H1 (cell line): Measurements from ENCODE around the gene SCN7A. TPM values are rescaled to one million over a fixed set of nuclear protein-coding genes. Genes with fewer than 3 reads are reported as not detected.

ENCODE experiments used
- JUND ChIP-seq: IDR thresholded peaks from 2 replicates; pipeline ENCODE4 v1.6.1; 2011; ENCODE audit warnings: mild to moderate bottlenecking, improper control_type of control experiment, low read length
- KDM4A ChIP-seq: IDR thresholded peaks from one replicate; pipeline ENCODE4 v1.7.1; 2012; ENCODE audit warnings: low read depth, mild to moderate bottlenecking, moderate library complexity, low read length, inconsistent platforms; ENCODE audit not compliant: severe bottlenecking
- MAFK ChIP-seq: IDR thresholded peaks from 2 replicates; pipeline ENCODE4 v1.6.1; 2012; ENCODE audit warnings: low read depth, mild to moderate bottlenecking, improper control_type of control experiment, low read length
- POLR2AphosphoS5 ChIP-seq: IDR thresholded peaks from 2 replicates; pipeline ENCODE4 v1.6.1; 2011; ENCODE audit warnings: low read depth, low read length
- SRF ChIP-seq: IDR thresholded peaks from 2 replicates; pipeline ENCODE4 v1.6.1; 2011; ENCODE audit warnings: mild to moderate bottlenecking, low read depth, low read length, moderate library complexity
- ZNF274 ChIP-seq: IDR thresholded peaks from 2 replicates; pipeline ENCODE4 v1.7.0; 2012; ENCODE audit warnings: low read length, borderline replicate concordance; ENCODE audit errors: extremely low read depth
- polyA plus RNA-seq, 7 experiments: library from polyadenylated mRNA; depleted of rRNA in 3 of 7; stranded (reverse) in 5 of 7; unstranded in 2 of 7; fragments of >200 nt in 5 of 7; fragments of 200-250 nt in 2 of 7; gene quantifications; 1 replicate in 5 of 7; 2 replicates in 1 of 7; 4 replicates in 1 of 7; pipeline versions ENCODE4 v1.2.1 to v1.2.3, GENCODE V29; 2011 to 2013; ENCODE audit warnings: missing spikeins in 2 of 7, mixed read lengths in 2 of 7
- total RNA-seq: library from RNA; stranded (reverse); fragmentation: NEBNext Ultra II Directional; extraction: Animal tissue kit (Norgen Biotek cat#: 25700); gene quantifications from 2 replicates; pipeline ENCODE4 v1.2.1, GENCODE V29; 2021
- TF ChIP-seq, protein P1 (sequence below): fragments of 300-600 bp; sonication (generic); IDR thresholded peaks from 2 replicates; pipeline ENCODE4 v1.7.1; 2012; ENCODE audit warnings: low read length, moderate library complexity, mild to moderate bottlenecking, inconsistent platforms; ENCODE audit not compliant: insufficient replicate concordance

SCN7A gene
- total and polyA plus RNA-seq, 2 of the 8 experiments (the other 6 are each of a cell fraction or from before 2014, with no cell fraction given) = 0.09 to 0.19 TPM

DNA sequence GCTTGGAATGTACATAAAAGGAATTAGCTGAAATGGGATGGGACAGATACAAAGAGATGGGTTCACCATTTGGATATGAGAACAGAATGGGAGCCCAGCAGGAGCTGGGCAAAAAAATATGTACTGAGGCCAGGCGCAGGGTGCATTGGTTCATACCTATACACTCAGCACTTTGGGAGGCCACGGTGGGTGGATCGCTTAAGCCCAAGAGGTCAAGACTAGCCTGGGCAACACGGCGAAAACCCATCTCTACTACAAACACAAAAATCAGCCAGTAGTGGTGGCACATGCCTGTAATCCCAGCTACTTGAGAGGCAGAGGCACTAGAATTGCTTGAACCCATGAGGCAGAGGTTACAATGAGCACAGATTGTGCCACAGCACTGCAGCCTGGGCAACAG lies 30.4 kb downstream of the SCN7A start (continued):
- no peak for TF ChIP-seq SRF
- TF ChIP-seq KDM4A = no peak
- TF ChIP-seq ZNF274 = no peak
- no peak for TF ChIP-seq JUND
- TF ChIP-seq, protein P1, sequence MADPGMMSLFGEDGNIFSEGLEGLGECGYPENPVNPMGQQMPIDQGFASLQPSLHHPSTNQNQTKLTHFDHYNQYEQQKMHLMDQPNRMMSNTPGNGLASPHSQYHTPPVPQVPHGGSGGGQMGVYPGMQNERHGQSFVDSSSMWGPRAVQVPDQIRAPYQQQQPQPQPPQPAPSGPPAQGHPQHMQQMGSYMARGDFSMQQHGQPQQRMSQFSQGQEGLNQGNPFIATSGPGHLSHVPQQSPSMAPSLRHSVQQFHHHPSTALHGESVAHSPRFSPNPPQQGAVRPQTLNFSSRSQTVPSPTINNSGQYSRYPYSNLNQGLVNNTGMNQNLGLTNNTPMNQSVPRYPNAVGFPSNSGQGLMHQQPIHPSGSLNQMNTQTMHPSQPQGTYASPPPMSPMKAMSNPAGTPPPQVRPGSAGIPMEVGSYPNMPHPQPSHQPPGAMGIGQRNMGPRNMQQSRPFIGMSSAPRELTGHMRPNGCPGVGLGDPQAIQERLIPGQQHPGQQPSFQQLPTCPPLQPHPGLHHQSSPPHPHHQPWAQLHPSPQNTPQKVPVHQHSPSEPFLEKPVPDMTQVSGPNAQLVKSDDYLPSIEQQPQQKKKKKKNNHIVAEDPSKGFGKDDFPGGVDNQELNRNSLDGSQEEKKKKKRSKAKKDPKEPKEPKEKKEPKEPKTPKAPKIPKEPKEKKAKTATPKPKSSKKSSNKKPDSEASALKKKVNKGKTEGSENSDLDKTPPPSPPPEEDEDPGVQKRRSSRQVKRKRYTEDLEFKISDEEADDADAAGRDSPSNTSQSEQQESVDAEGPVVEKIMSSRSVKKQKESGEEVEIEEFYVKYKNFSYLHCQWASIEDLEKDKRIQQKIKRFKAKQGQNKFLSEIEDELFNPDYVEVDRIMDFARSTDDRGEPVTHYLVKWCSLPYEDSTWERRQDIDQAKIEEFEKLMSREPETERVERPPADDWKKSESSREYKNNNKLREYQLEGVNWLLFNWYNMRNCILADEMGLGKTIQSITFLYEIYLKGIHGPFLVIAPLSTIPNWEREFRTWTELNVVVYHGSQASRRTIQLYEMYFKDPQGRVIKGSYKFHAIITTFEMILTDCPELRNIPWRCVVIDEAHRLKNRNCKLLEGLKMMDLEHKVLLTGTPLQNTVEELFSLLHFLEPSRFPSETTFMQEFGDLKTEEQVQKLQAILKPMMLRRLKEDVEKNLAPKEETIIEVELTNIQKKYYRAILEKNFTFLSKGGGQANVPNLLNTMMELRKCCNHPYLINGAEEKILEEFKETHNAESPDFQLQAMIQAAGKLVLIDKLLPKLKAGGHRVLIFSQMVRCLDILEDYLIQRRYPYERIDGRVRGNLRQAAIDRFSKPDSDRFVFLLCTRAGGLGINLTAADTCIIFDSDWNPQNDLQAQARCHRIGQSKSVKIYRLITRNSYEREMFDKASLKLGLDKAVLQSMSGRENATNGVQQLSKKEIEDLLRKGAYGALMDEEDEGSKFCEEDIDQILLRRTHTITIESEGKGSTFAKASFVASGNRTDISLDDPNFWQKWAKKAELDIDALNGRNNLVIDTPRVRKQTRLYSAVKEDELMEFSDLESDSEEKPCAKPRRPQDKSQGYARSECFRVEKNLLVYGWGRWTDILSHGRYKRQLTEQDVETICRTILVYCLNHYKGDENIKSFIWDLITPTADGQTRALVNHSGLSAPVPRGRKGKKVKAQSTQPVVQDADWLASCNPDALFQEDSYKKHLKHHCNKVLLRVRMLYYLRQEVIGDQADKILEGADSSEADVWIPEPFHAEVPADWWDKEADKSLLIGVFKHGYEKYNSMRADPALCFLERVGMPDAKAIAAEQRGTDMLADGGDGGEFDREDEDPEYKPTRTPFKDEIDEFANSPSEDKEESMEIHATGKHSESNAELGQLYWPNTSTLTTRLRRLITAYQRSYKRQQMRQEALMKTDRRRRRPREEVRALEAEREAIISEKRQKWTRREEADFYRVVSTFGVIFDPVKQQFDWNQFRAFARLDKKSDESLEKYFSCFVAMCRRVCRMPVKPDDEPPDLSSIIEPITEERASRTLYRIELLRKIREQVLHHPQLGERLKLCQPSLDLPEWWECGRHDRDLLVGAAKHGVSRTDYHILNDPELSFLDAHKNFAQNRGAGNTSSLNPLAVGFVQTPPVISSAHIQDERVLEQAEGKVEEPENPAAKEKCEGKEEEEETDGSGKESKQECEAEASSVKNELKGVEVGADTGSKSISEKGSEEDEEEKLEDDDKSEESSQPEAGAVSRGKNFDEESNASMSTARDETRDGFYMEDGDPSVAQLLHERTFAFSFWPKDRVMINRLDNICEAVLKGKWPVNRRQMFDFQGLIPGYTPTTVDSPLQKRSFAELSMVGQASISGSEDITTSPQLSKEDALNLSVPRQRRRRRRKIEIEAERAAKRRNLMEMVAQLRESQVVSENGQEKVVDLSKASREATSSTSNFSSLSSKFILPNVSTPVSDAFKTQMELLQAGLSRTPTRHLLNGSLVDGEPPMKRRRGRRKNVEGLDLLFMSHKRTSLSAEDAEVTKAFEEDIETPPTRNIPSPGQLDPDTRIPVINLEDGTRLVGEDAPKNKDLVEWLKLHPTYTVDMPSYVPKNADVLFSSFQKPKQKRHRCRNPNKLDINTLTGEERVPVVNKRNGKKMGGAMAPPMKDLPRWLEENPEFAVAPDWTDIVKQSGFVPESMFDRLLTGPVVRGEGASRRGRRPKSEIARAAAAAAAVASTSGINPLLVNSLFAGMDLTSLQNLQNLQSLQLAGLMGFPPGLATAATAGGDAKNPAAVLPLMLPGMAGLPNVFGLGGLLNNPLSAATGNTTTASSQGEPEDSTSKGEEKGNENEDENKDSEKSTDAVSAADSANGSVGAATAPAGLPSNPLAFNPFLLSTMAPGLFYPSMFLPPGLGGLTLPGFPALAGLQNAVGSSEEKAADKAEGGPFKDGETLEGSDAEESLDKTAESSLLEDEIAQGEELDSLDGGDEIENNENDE = no peak
- TF ChIP-seq MAFK = no peak
- no peak for TF ChIP-seq POLR2AphosphoS5
